K562 (cell line): ENCODE results near the gene USP14. TPM values are rescaled to one million over a fixed set of nuclear protein-coding genes. Genes with fewer than 3 reads are reported as not detected.

Experiments
- ATAC-seq: fragments of 200-7000 bp; cut with Tn5 transposase; 3 replicates; pipeline ENCODE4 v1.9.1; 2020; ENCODE audit warnings: moderate library complexity
- BruUV-seq: library from RNA; stranded (reverse); fragments of 400-500 nt; replicated peaks from 2 replicates; lab custom pipeline; 2021; lab: Mats Ljungman, UMichigan
- CTCF ChIA-PET: fragments of 300-600 bp; formaldehyde crosslinking; extraction: SDS; loops from one replicate; lab custom pipeline; 2021; ENCODE audit warnings: low intra/inter-chr PET ratio; lab: Yijun Ruan, JAX
- POLR2A ChIA-PET: fragments of 300-600, 350-650 bp; sonication (Branson Sonifier 250); formaldehyde crosslinking; extraction: SDS; loops from one replicate; lab custom pipeline; 2021; ENCODE audit warnings: antibody characterized with exemption, inconsistent platforms; lab: Yijun Ruan, JAX
- DNase-seq, 4 experiments: peaks; one replicate each; pipeline versions ENCODE4 v3.0.0 to v3.0.0-alpha.2; 2011 to 2018; ENCODE audit warnings: low spot score in 3 of 4, mixed read lengths in 3 of 4; ENCODE audit errors: extremely low read depth in 1 of 4
- FAIRE-seq: peaks from 2 replicates; lab custom pipeline; 2011; peaks lifted over from hg19 to GRCh38; lab: Jason Lieb, UNC
- H2AFZ ChIP-seq: 2 replicates; pipeline ENCODE4 v1.6.0; 2011; ENCODE audit warnings: low read depth, low read length, control low read depth, inconsistent platforms
- H3K27ac ChIP-seq: fragments of 200-600 bp; 3 replicates; pipeline ENCODE4 v1.8.0; 2011; ENCODE audit warnings: low read depth, mild to moderate bottlenecking, control low read depth, inconsistent platforms, low read length, moderate library complexity, mixed read lengths; ENCODE audit errors: extremely low read depth
- H3K27me3 ChIP-seq, 2 experiments: fragments of 300-600 bp in 1 of 2; 2 replicates in 1 of 2; 3 replicates in 1 of 2; pipeline versions ENCODE4 v1.6.0 to v1.8.0; 2011; ENCODE audit warnings: inconsistent platforms in 2 of 2, low read length in 2 of 2, mild to moderate bottlenecking in 1 of 2, mixed read lengths in 1 of 2, moderate library complexity in 1 of 2; ENCODE audit not compliant: control insufficient read depth in 2 of 2, insufficient read depth in 2 of 2
- H3K36me3 ChIP-seq: fragments of 300-600 bp; 3 replicates; pipeline ENCODE4 v1.8.0; 2011; ENCODE audit warnings: mild to moderate bottlenecking, low read length, inconsistent platforms; ENCODE audit not compliant: control insufficient read depth, insufficient read depth
- H3K4me1 ChIP-seq, 2 experiments: fragments of 200-600 bp in 1 of 2; replicated peaks in 1 of 2; 2 replicates in 1 of 2; 3 replicates in 1 of 2; pipeline versions ENCODE4 v1.5.1 to v1.8.0; 2011; ENCODE audit warnings: inconsistent platforms in 2 of 2, low read length in 2 of 2, mild to moderate bottlenecking in 1 of 2, mixed read lengths in 1 of 2, moderate library complexity in 1 of 2; ENCODE audit not compliant: control insufficient read depth in 2 of 2, insufficient read depth in 2 of 2
- H3K4me2 ChIP-seq: 2 replicates; pipeline ENCODE4 v1.6.1; 2011; ENCODE audit warnings: low read length, control low read depth, inconsistent platforms, mixed read lengths; ENCODE audit not compliant: insufficient read depth
- H3K4me3 ChIP-seq: fragments of 200-600 bp; sonication (generic), shearing (Covaris generic); 2 replicates; pipeline ENCODE4 v1.5.1; 2016; ENCODE audit warnings: control low read depth, inconsistent platforms
- H3K79me2 ChIP-seq: fragments of 200-600 bp; 3 replicates; pipeline ENCODE4 v1.8.0; 2011; ENCODE audit warnings: low read length, inconsistent platforms; ENCODE audit not compliant: control insufficient read depth, insufficient read depth
- H3K9ac ChIP-seq, 2 experiments: 2 replicates each; pipeline versions ENCODE4 v1.6.0 to v1.6.1; 2011; ENCODE audit warnings: low read depth in 2 of 2, low read length in 2 of 2, control low read depth in 1 of 2, inconsistent platforms in 1 of 2, mild to moderate bottlenecking in 1 of 2, mixed read lengths in 1 of 2; ENCODE audit not compliant: insufficient read depth in 1 of 2
- H3K9me1 ChIP-seq: one replicate; pipeline ENCODE4 v1.6.0; 2011; ENCODE audit warnings: inconsistent platforms, mild to moderate bottlenecking, low read length, moderate library complexity; ENCODE audit not compliant: control insufficient read depth, insufficient read depth
- H3K9me3 ChIP-seq: replicated peaks from 2 replicates; pipeline ENCODE4 v1.5.1; 2011; ENCODE audit warnings: low read depth, low read length, inconsistent platforms; ENCODE audit not compliant: control insufficient read depth, insufficient read depth
- H4K20me1 ChIP-seq: replicated peaks from 2 replicates; pipeline ENCODE4 v1.6.1; 2011; ENCODE audit warnings: low read length, inconsistent platforms, mixed read lengths; ENCODE audit not compliant: control insufficient read depth, insufficient read depth
- DACH1 ChIP-seq: fragments of 450-650 bp; IDR thresholded peaks from 2 replicates; pipeline ENCODE4 v1.6.1; 2018; ENCODE audit not compliant: partially characterized antibody
- IFI16 ChIP-seq: fragments of 250-450 bp; sonication (Bioruptor Pico); IDR thresholded peaks from 2 replicates; pipeline ENCODE4 v2.1.2; 2022; ENCODE audit warnings: mild to moderate bottlenecking, inconsistent platforms
- POLR2G ChIP-seq: fragments of 200-400 bp; formaldehyde crosslinking; IDR thresholded peaks from 2 replicates; pipeline ENCODE4 v1.6.1; 2017; ENCODE audit warnings: low read depth, mild to moderate bottlenecking, antibody characterized with exemption, low read length, moderate library complexity
- WGBS: fragments of 100-300 bp; shearing (Covaris generic); methylation state at CpG from one replicate; pipeline ENCODE4 v1.1.6; 2016; ENCODE audit warnings: low coverage, mixed read lengths; ENCODE audit not compliant: insufficient coverage; ENCODE audit errors: missing lambda C conversion rate; 5-methylcytosine and 5-hydroxymethylcytosine counted together
- in situ Hi-C: fragments of 300-500 bp; cut with MboI; formaldehyde crosslinking; loops from 4 replicates; pipeline ENCODE4 v1.15.0; 2018; ENCODE audit warnings: inconsistent platforms, mixed read lengths
- intact Hi-C: fragments of 100-400 bp; cut with micrococcal nuclease; formaldehyde crosslinking; loops from 2 replicates; pipeline ENCODE4 v1.14.2; 2022
- polyA plus RNA-seq, 8 experiments: library from polyadenylated mRNA; depleted of rRNA in 4 of 8; stranded (reverse) in 5 of 8; unstranded in 3 of 8; fragments of >200 nt; fragmentation: Nextera tagmentation in 2 of 8; fragmentation: Illumina TruSeq in 1 of 8; extraction: Ambion mirVana in 2 of 8; extraction: Trizol in 1 of 8; gene quantifications; 2 replicates each; pipeline versions ENCODE4 v1.2.1 to v1.2.3, GENCODE V29; 2011 to 2014; ENCODE audit warnings: inconsistent platforms in 1 of 8, missing spikeins in 1 of 8
- total RNA-seq, 7 experiments: library from RNA; depleted of rRNA in 6 of 7; stranded (reverse); fragments of >200 nt in 6 of 7; fragmentation: Illumina TruSeq in 2 of 7; extraction: Trizol in 2 of 7; gene quantifications; 2 replicates each; pipeline versions ENCODE4 v1.2.1 to v1.2.3, GENCODE V29; 2011 to 2021; ENCODE audit warnings: low replicate concordance in 1 of 7
- TF ChIP-seq, protein P1 (sequence below): fragments of 250-450 bp; sonication (Bioruptor Pico); IDR thresholded peaks from 2 replicates; pipeline ENCODE4 v1.8.0; 2022; ENCODE audit warnings: inconsistent platforms, mild to moderate bottlenecking, moderate library complexity, borderline replicate concordance
- TF ChIP-seq, protein P2 (sequence below): fragments of 250-450 bp; sonication (Bioruptor Pico); IDR thresholded peaks from 2 replicates; pipeline ENCODE4 v1.8.0; 2022; ENCODE audit warnings: inconsistent platforms
- TF ChIP-seq, protein P3 (sequence below): fragments of 250-450 bp; sonication (Bioruptor Pico); IDR thresholded peaks from 2 replicates; pipeline ENCODE4 v1.4.0; 2020; ENCODE audit warnings: mild to moderate bottlenecking

Gene USP14
- total and polyA plus RNA-seq, 9 of the 15 experiments (the other 6 are each of a cell fraction or from before 2014, with no cell fraction given) = 18.7 to 129 (median 40.3) TPM

DNA sequence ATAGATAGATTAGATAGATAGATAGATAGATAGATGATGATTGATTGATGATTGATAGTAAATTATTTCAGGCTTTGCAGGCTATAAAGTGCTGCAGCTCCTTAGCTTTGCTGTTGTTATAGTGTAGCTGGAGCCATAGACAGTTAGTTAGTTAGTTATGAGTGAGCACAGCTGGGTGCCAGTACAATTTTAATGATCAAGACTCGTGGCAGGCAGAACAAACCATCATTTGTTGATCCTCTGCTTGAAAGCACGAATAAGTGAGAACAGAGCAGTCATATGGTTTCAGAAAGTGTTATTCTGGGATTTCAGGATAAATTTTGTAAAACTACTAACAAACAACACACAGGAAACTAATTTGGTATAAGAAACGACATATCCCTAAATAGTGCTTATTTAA, 55.6 kb downstream of the USP14 start:
- Histone ChIP-seq H3K4me3 (no peak overlapping the region), H2AFZ (no peak overlapping the region), H3K79me2 (no peaks in the 10 kb centered on the region; the same call in 2 of the 3 replicates), H3K36me3 (peaks cover 99% of the 10 kb centered on the region), H3K27ac (no peak overlapping the region), H4K20me1 (no peaks in the 10 kb centered on the region)
- ChIA-PET CTCF (no interaction called here), POLR2A (interaction anchor here (1.5 kb wide), 1 partner anchor 12 kb away, joined by 7 read pairs; no protein-coding TSS in a partner anchor)
- 76% methylated on average over 3 of the region's 3 CpGs for WGBS
- intact Hi-C loops = no loop called here
- TF ChIP-seq POLR2G (0 out of 2 replicates have a peak, but pooled peaks have one; percentile 14), DACH1 (peak; percentile 76), IFI16 (CRISPR knock-in tag) (no peak)
- TF ChIP-seq, protein P1, sequence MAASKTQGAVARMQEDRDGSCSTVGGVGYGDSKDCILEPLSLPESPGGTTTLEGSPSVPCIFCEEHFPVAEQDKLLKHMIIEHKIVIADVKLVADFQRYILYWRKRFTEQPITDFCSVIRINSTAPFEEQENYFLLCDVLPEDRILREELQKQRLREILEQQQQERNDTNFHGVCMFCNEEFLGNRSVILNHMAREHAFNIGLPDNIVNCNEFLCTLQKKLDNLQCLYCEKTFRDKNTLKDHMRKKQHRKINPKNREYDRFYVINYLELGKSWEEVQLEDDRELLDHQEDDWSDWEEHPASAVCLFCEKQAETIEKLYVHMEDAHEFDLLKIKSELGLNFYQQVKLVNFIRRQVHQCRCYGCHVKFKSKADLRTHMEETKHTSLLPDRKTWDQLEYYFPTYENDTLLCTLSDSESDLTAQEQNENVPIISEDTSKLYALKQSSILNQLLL (CRISPR knock-in tag) = no peak
- TF ChIP-seq, protein P2, sequence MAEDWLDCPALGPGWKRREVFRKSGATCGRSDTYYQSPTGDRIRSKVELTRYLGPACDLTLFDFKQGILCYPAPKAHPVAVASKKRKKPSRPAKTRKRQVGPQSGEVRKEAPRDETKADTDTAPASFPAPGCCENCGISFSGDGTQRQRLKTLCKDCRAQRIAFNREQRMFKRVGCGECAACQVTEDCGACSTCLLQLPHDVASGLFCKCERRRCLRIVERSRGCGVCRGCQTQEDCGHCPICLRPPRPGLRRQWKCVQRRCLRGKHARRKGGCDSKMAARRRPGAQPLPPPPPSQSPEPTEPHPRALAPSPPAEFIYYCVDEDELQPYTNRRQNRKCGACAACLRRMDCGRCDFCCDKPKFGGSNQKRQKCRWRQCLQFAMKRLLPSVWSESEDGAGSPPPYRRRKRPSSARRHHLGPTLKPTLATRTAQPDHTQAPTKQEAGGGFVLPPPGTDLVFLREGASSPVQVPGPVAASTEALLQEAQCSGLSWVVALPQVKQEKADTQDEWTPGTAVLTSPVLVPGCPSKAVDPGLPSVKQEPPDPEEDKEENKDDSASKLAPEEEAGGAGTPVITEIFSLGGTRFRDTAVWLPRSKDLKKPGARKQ (CRISPR knock-in tag) = no peak
- TF ChIP-seq, protein P3, sequence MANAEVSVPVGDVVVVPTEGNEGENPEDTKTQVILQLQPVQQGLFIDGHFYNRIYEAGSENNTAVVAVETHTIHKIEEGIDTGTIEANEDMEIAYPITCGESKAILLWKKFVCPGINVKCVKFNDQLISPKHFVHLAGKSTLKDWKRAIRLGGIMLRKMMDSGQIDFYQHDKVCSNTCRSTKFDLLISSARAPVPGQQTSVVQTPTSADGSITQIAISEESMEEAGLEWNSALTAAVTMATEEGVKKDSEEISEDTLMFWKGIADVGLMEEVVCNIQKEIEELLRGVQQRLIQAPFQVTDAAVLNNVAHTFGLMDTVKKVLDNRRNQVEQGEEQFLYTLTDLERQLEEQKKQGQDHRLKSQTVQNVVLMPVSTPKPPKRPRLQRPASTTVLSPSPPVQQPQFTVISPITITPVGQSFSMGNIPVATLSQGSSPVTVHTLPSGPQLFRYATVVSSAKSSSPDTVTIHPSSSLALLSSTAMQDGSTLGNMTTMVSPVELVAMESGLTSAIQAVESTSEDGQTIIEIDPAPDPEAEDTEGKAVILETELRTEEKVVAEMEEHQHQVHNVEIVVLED (CRISPR knock-in tag) = no peak
- TF ChIP-seq, all 486 proteins: peak for 2
- Histone ChIP-seq H3K27me3 (no peaks in the 10 kb centered on the region), H3K9me1 (no peaks in the 10 kb centered on the region), H3K9ac (no peak overlapping the region), H3K4me1 (no peaks in the 10 kb centered on the region), H3K9me3 (no peaks in the 10 kb centered on the region), H3K4me2 (no peak overlapping the region)
- in situ Hi-C loops = no loop called here
- FAIRE-seq = no peak
- no peak for ATAC-seq
- no peak for DNase-seq
- no TSS peak for BruUV-seq
